AG10803 (cell line): ENCODE results near the gene ASIC2.
"Not testable (repeated sequence)": the region's sequence is repeated elsewhere in the genome, so short reads cannot be mapped to it uniquely, and the experiment has no call there.

Experiments used
- DNase-seq: peaks from one replicate; pipeline ENCODE4 v3.0.0; 2010; ENCODE audit warnings: low read depth
- H3K4me3 ChIP-seq: 2 replicates; pipeline ENCODE4 v1.5.1; 2011; ENCODE audit warnings: mild to moderate bottlenecking, low read length, control low read depth
- TF ChIP-seq, protein P1 (sequence below): conservative IDR thresholded peaks from 2 replicates; pipeline ENCODE4 v1.5.1; 2011; ENCODE audit warnings: mild to moderate bottlenecking, low read length, control low read depth, inconsistent platforms

Gene ASIC2

DNA sequence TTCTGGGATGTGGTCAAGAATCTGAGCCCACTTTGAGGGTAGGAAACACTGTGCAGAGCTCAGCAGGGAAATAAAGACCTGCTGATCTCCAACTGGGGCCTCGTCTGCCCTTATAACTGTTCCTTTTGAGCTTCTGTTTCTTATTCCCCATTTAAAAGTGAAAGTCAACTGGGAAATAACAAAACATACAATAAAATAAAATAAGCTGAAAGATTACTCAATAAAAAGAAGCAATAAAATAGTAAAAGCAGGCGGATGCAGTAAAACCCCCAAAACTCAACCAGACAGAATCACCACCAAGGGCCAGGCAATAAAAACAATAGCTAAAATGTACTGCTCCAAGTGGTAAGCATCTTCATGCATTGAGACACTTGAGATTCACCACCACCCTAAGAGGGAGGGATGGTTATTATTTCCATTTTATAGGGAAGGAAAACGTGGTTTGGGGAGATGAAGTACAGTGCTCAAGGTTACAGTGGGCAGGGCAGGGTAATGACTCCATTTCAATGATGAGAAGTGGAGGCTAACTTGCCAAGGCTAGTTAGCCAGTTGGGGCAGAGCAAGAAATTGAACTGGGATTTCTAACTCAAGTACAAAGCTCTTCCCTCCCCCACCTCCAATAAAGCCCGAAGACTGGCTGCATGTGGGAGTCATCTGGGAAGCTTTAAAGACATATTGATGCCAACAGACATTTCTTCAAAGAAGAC is 307.9 kb downstream of the ASIC2 start:
- TF ChIP-seq, protein P1, sequence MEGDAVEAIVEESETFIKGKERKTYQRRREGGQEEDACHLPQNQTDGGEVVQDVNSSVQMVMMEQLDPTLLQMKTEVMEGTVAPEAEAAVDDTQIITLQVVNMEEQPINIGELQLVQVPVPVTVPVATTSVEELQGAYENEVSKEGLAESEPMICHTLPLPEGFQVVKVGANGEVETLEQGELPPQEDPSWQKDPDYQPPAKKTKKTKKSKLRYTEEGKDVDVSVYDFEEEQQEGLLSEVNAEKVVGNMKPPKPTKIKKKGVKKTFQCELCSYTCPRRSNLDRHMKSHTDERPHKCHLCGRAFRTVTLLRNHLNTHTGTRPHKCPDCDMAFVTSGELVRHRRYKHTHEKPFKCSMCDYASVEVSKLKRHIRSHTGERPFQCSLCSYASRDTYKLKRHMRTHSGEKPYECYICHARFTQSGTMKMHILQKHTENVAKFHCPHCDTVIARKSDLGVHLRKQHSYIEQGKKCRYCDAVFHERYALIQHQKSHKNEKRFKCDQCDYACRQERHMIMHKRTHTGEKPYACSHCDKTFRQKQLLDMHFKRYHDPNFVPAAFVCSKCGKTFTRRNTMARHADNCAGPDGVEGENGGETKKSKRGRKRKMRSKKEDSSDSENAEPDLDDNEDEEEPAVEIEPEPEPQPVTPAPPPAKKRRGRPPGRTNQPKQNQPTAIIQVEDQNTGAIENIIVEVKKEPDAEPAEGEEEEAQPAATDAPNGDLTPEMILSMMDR = no peak
- no peak overlapping the region for H3K4me3 ChIP-seq
- no peak for DNase-seq

DNA sequence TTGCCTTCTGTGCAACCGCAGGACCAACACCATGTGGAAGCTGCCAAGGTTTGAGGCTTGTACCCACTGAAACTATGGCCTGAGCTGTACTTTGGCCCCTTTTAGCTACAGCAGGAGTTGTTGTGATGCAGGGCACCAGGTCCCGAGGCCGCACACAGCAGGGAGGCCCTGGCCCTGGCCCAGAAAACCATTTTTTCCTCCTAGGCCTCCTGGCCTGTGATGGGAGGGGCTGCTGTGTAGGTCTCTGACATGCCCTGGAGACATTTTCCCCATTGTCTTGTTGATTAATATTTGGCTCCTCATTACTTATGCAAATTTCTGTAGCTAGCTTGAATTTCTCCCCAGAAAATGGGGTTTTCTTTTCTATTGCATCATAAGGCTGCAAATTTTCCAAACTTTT is 311.5 kb downstream of the ASIC2 start:
- H3K4me3 ChIP-seq, DNase-seq: not testable (repeated sequence)

DNA sequence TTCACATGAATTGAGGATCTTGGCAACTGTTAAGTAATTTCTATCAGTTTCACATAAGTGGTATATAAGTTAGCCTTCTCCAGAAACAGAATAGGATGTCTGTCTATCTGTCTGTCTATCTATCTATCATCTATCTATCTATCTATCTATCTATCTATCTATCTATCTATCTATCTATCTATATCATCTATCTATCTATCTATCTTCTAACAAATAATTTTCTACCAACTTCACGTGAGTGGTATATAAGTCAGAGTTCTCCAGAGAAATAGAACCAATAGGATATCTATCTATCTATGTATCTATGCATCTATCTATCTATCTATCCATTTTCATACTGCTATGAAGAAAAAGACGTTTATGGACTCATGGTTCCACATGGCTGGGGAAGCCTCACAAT is 312.9 kb downstream of the ASIC2 start:
- TF ChIP-seq, protein P1 = no peak
- no peak overlapping the region for H3K4me3 ChIP-seq
- no peak for DNase-seq

DNA sequence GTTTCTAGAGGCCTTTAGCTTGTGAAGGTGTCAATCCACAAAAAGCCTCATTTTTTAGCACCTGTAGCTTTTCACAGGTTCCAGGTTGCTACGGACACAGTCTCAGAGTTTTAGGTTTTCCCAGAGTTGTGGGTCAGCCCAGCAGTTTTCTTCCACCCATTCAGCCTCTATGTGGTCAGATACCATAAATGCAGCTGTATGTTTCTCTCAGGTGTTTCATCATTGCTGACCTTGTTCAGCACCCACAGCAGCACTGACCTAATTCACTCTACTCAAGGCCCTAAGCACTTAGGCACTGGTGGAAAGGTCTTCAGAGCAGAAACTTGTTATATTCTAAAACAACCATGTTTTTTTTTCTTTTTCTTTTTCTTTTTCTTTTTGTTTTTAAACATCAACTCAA is 316.5 kb downstream of the ASIC2 start:
- TF ChIP-seq, protein P1 = no peak
- DNase-seq = no peak
- H3K4me3 ChIP-seq = no peak overlapping the region

DNA sequence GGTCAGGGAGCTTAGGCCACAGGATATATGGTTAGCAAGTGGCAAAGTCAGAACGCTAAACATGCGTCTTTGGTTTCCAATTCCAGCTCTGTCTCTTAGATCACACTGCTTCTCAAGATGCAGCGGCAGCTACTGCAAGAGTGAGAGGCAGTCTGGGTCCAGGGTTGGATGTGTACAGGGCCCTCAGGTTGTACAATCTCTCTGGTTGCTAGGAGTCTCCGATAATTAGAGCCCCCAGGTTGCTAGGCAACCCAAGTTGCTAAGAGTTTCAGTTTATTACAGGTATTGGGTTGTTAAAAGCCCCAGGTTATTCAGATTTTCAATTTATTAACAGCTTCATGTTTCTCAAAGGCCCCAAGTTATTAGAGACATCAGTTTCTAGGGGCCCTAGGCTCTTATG is 317.0 kb downstream of the ASIC2 start:
- no peak for DNase-seq
- TF ChIP-seq, protein P1 = no peak
- H3K4me3 ChIP-seq = no peak overlapping the region

DNA sequence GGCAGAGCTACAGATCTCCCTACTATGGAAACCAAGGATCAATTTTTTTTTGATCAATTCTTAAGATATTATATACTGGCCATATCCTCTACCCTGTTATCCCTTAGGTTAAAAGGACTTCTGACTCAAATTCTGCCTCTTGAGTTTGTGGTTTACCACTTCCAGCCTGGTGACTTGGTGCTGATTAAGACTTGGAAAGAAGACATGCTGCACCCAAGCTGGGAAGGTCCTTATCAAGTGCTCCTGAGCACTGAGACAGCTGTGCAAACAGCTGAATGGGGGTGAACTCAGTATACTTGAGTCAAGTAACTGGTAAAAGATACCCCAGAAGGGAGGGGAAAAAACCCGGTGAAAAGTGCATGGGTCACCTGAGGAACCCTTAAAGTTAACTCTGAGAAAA is 321.9 kb downstream of the ASIC2 start:
- TF ChIP-seq, protein P1 = no peak
- peak; percentile 34 for DNase-seq
- no peak overlapping the region for H3K4me3 ChIP-seq

DNA sequence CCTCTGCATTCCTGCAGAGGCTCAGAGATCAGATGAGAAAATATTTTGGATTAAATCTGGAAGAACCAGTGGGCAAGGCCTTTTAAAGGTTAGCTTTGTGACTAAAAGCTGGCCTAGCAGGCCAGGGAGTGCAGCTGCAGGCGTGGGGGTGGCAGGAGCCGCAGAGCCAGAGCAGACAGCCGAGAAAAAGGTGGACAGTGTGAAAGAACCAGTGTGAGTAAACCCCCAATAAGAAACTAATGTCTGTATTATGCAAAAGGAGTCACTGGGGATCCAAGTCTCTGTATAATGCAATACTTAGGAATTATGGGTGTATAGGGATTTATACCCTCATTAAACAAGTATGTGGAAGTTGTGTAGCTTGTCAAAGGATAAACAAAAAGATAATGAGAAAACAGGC is 322.8 kb downstream of the ASIC2 start:
- TF ChIP-seq, protein P1 = no peak
- no peak overlapping the region for H3K4me3 ChIP-seq
- DNase-seq = peak; percentile 88

DNA sequence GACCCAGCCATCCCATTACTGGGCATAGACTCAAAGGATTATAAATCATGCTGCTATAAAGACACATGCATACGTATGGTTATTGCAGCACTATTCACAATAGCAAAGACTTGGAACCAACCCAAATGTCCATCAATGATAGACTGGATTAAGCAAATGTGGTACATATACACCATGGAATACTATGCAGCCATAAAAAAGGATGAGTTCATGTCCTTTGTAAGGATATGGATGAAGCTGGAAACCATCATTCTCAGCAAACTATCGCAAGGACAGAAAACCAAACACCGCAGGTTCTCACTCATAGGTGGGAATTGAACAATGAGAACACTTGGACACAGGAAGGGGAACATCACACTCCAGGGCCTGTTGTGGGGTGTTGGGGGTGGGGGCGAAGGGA is 323.9 kb downstream of the ASIC2 start:
- not testable (repeated sequence) for DNase-seq, H3K4me3 ChIP-seq
